Adrenal gland (tissue), 12 donors: ENCODE results near the gene DMD. TPM values are rescaled to one million over a fixed set of nuclear protein-coding genes. Genes with fewer than 3 reads are reported as not detected.

Experiments used
- DNase-seq, 7 donors: peaks; one replicate each; pipeline ENCODE4 v3.0.0-alpha.2; 2019 to 2020
- H3K27ac ChIP-seq, 5 donors: fragments of 200-600 bp; sonication (generic) in 4 of 5; 1 replicate in 3 of 5; 2 replicates in 2 of 5; pipeline versions ENCODE4 v1.5.1 to v1.8.0; 2016 to 2020; ENCODE audit warnings: mild to moderate bottlenecking in 1 of 5
- H3K27me3 ChIP-seq: fragments of 200-600 bp; 2 replicates; pipeline ENCODE4 v1.8.0; 2021
- H3K36me3 ChIP-seq, 2 donors: fragments of 200-600 bp; replicated peaks in 1 of 2; 1 replicate in 1 of 2; 2 replicates in 1 of 2; pipeline versions ENCODE4 v1.5.1 to v1.8.0; 2018 to 2022
- H3K4me1 ChIP-seq, 2 donors: fragments of 200-600 bp; replicated peaks in 1 of 2; 1 replicate in 1 of 2; 2 replicates in 1 of 2; pipeline versions ENCODE4 v1.5.1 to v1.8.0; 2018 to 2021
- H3K4me3 ChIP-seq, 4 donors: fragments of 200-600 bp; sonication (generic) in 3 of 4; one replicate each; pipeline ENCODE4 v1.5.1; 2016 to 2018
- H3K9me3 ChIP-seq, 3 donors: fragments of 200-600 bp; sonication (generic) in 1 of 3; replicated peaks in 1 of 3; 1 replicate in 2 of 3; 2 replicates in 1 of 3; pipeline versions ENCODE4 v1.5.1 to v1.8.0; 2016 to 2021
- POLR2A ChIP-seq, 2 donors: fragments of 450-650 bp; IDR thresholded peaks; one replicate each; pipeline ENCODE4 v1.6.1; 2017; ENCODE audit warnings: antibody characterized with exemption in 2 of 2, mild to moderate bottlenecking in 2 of 2, moderate library complexity in 1 of 2
- WGBS, 4 donors: extraction: QIAGEN DNeasy Blood & Tissue Kit in 2 of 4; methylation state at CpG; one replicate each; pipeline versions ENCODE4 v1.1.5 to v1.1.7; 2013 to 2017; 5-methylcytosine and 5-hydroxymethylcytosine counted together
- intact Hi-C, 2 donors: fragments of 100-400 bp; cut with DNase I; formaldehyde crosslinking; loops; one replicate each; pipeline versions ENCODE4 v1.14.1 to v1.15.0; 2022 to 2023
- polyA plus RNA-seq, 3 donors: library from polyadenylated mRNA; stranded (reverse); fragments of 200-250 nt in 2 of 3; fragments of 350-450 nt in 1 of 3; fragmentation: Illumina TruSeq in 1 of 3; extraction: RNeasy Lipid Tissue Mini Kit (QIAGEN cat#74804) in 1 of 3; gene quantifications; one replicate each; pipeline ENCODE4 v1.2.3, GENCODE V29; 2013 to 2014
- total RNA-seq, 9 donors: library from RNA; depleted of rRNA in 4 of 9; stranded (reverse); fragments of >200 nt in 4 of 9; fragments of 120-200 nt in 1 of 9; fragmentation: NEBNext Ultra II Directional in 1 of 9; extraction: Animal tissue kit (Norgen Biotek cat#: 25700) in 1 of 9; gene quantifications; one replicate each; pipeline versions ENCODE4 v1.1.0 to v1.2.4, GENCODE V29; 2013 to 2023
- TF ChIP-seq, protein P1 (sequence below), 6 experiments: fragments of 450-650 bp in 4 of 6; fragments of 200-600 bp in 2 of 6; sonication (generic) in 1 of 6; IDR thresholded peaks; 1 replicate in 5 of 6; 2 replicates in 1 of 6; pipeline versions ENCODE4 v1.5.1 to v1.8.0; 2016 to 2021; ENCODE audit warnings: antibody characterized with exemption in 6 of 6, mild to moderate bottlenecking in 2 of 6, moderate library complexity in 1 of 6
- donor health status: healthy with polysubstance abuse.
- donor health status: Bipolar disorder and iron deficiency.
- donor health status: DM: yes; HTN: yes; CAD: no.
- donor health status: DM: no; HTN: no; CAD: no.
- donor health status: DM: no; HTN: no; CAD: no.
- donor health status: DM: yes; HTN: yes; CAD: no.

DMD gene
- total and polyA plus RNA-seq, 12 donors: 14.6 to 89.7 (median 36.2) TPM

DNA sequence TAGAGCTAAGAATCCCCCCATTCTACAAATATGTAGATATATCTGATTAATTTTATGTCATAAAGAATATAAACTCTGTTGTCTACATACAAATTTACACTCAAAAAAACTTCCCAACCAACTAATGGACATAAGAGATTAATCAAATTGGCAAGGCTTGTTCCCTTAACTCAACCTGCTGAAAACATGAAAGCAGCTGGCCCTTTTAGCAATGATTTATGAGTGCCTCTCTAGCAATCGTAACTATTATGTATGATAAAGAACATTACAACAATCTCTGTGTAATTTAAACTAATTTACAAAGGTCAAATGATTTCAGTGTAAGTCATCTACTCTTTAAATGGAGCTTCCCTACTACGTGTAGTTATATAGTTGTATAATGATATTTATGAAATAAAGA, 2056.4 kb downstream of the DMD start:
- intact Hi-C loops: no loop called here
- WGBS, 4 donors: 39 to 60% (median 54%) methylated on average over 2 of the region's 2 CpGs

DNA sequence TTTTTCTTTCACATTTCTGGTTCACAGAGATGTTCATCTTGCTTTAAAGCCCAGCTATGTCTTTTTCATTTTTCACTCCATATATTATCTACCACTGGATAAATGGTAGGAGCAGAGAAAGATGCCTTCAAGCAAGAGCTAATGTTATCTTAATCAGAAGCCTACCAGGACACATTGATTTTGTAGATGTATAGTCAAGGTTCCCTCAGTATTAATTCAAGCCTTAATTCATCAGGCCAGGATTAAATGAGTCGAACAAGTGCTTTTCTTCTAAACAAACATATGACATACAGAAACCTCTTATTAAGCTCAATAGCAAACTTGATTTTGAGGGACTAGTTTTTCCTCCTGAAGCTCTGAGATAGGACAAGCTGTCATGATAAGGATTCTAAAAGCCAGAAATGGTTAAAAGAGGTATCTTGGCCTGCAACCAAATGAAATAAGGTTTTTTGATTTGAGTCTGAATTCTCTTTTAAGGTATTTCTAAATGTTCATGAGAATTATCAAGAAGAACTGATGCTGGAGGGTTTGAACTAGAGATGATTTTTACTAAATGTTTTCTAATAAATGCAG, 2057.8 kb downstream of the DMD start:
- no peaks in the 10 kb centered on the region for H3K27me3 ChIP-seq
- no peaks in the 10 kb centered on the region for H3K4me1 ChIP-seq
- DNase-seq: no peak
- H3K4me3 ChIP-seq: no peak overlapping the region
- H3K27ac ChIP-seq: no peak overlapping the region
- 68 to 93% (median 84%) methylated on average over 1 of the region's 1 CpG for WGBS, 4 donors
- H3K9me3 ChIP-seq: no peaks in the 10 kb centered on the region
- intact Hi-C loops: no loop called here
- H3K36me3 ChIP-seq: no peaks in the 10 kb centered on the region
- TF ChIP-seq POLR2A (IDR thresholded peaks at IDR 0.05): no peak
- TF ChIP-seq, protein P1, sequence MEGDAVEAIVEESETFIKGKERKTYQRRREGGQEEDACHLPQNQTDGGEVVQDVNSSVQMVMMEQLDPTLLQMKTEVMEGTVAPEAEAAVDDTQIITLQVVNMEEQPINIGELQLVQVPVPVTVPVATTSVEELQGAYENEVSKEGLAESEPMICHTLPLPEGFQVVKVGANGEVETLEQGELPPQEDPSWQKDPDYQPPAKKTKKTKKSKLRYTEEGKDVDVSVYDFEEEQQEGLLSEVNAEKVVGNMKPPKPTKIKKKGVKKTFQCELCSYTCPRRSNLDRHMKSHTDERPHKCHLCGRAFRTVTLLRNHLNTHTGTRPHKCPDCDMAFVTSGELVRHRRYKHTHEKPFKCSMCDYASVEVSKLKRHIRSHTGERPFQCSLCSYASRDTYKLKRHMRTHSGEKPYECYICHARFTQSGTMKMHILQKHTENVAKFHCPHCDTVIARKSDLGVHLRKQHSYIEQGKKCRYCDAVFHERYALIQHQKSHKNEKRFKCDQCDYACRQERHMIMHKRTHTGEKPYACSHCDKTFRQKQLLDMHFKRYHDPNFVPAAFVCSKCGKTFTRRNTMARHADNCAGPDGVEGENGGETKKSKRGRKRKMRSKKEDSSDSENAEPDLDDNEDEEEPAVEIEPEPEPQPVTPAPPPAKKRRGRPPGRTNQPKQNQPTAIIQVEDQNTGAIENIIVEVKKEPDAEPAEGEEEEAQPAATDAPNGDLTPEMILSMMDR (IDR thresholded peaks at IDR 0.05): no peak

More for the DNA sequence above, 2056.4 kb downstream of the DMD start:
- Histone ChIP-seq H3K27me3 (no peaks in the 10 kb centered on the region), H3K36me3 (no peaks in the 10 kb centered on the region), H3K4me1 (no peaks in the 10 kb centered on the region), H3K9me3 (no peaks in the 10 kb centered on the region), H3K4me3 (no peak overlapping the region), H3K27ac (no peak overlapping the region)
- DNase-seq: no peak
- TF ChIP-seq, protein P1 (IDR thresholded peaks at IDR 0.05): no peak
- no peak for TF ChIP-seq POLR2A (IDR thresholded peaks at IDR 0.05)

DNA sequence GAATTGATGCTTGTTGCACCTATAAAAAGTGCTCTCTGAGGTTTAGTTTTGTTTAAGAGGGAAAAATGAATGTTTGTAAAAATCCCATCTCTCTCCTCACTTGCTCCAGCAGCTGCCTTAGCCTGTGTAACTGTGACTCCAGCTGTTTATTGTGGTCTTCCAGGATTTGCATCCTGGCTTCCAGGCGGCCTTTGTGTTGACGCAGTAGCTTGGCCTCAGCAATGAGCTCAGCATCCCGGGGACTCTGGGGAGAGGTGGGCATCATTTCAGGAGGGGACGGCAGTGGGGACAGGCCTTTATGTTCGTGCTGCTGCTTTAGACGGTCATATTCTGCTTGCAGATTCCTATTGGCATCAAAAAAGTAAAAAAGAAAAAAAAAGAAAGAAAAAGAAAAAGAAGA, 2064.2 kb downstream of the DMD start:
- no peak overlapping the region for H3K27ac ChIP-seq
- no peak overlapping the region for H3K4me3 ChIP-seq
- DNase-seq: no peak
- no peak for TF ChIP-seq POLR2A (IDR thresholded peaks at IDR 0.05)
- TF ChIP-seq, protein P1 (IDR thresholded peaks at IDR 0.05): no peak
- intact Hi-C loops: no loop called here
- H3K9me3 ChIP-seq: no peaks in the 10 kb centered on the region
- no peaks in the 10 kb centered on the region for H3K4me1 ChIP-seq
- H3K27me3 ChIP-seq: no peaks in the 10 kb centered on the region
- peaks cover 0 to 4% of the 10 kb centered on the region in 2 donors for H3K36me3 ChIP-seq
- WGBS, 4 donors: 74 to 96% (median 85%) methylated on average over 6 of the region's 6 CpGs

DNA sequence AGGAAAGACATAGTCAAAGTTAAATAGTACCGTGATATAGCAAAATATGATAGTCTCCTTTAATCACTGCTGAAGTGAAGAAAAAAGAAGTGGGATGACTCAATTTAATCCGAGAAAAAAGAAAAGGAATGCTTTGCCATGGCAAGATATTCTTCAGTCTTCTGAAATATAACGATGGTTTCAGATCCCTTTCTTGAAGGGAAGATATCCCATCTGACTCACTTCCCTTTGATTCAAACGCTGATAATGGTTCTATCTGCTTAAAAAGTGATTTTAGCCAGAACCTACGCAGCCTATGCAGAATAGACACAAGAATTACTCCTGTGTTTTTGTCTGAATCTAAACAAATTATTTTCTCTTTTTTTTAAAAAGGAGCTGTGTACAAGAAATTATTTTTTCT, 2071.4 kb downstream of the DMD start:
- intact Hi-C loops: no loop called here
- no peak for TF ChIP-seq POLR2A (IDR thresholded peaks at IDR 0.05)
- TF ChIP-seq, protein P1 (IDR thresholded peaks at IDR 0.05): no peak
- no peak overlapping the region for H3K27ac ChIP-seq
- H3K36me3 ChIP-seq: no peaks in the 10 kb centered on the region
- no peak for DNase-seq
- no peaks in the 10 kb centered on the region for H3K4me1 ChIP-seq
- no peak overlapping the region for H3K4me3 ChIP-seq
- H3K27me3 ChIP-seq: no peaks in the 10 kb centered on the region
- WGBS, 4 donors: 56 to 67% (median 58%) methylated on average over 5 of the region's 5 CpGs
- H3K9me3 ChIP-seq: no peaks in the 10 kb centered on the region
